Activated CD8-positive, alpha-beta memory T cell treated with anti-CD3 and anti-CD28 coated beads, Interleukin-2, amount 50 U/mL, for 24 hours (primary cell): ENCODE measurements around the gene HNRNPAB.
"Not testable (repeated sequence)": the region's sequence is repeated elsewhere in the genome, so short reads cannot be mapped to it uniquely, and the experiment has no call there.

Experiments used
- DNase-seq: peaks from one replicate; pipeline ENCODE4 v3.0.0-alpha.2; 2020; ENCODE audit errors: extremely low read depth

The HNRNPAB gene

GRCh38 chr5:178196986-178197385 is 7.3 kb upstream of the HNRNPAB start:
- no peak for DNase-seq

- DNase-seq, result not testable (repeated sequence)
These were observed 6.2 kb upstream of the HNRNPAB start for GRCh38 chr5:178198151-178198550.

- DNase-seq, result no peak
These were observed 5.6 kb upstream of the HNRNPAB start for GRCh38 chr5:178198706-178199105.

GRCh38 chr5:178199581-178200434 is 4.5 kb upstream of the HNRNPAB start:
- DNase-seq, result no peak

GRCh38 chr5:178201221-178201926 is 3.0 kb upstream of the HNRNPAB start:
- DNase-seq, result no peak

GRCh38 chr5:178201927-178202235 is 2.5 kb upstream of the HNRNPAB start:
- DNase-seq, result no peak

- no peak for DNase-seq
These were observed 1.8 kb upstream of the HNRNPAB start for GRCh38 chr5:178202541-178202940.

GRCh38 chr5:178203670-178204181 is 607 bp upstream of the HNRNPAB start:
- no peak for DNase-seq

- DNase-seq, result peak; percentile 41
These were observed 809 bp downstream of the HNRNPAB start for GRCh38 chr5:178204935-178205748.

- no peak for DNase-seq
These were observed 1.4 kb downstream of the HNRNPAB start for GRCh38 chr5:178205749-178206047.

- no peak for DNase-seq
These were observed 2.1 kb downstream of the HNRNPAB start for GRCh38 chr5:178206166-178207101.

- no peak for DNase-seq
These were observed 3.0 kb downstream of the HNRNPAB start for GRCh38 chr5:178207183-178207916.

GRCh38 chr5:178207917-178208280 is 3.6 kb downstream of the HNRNPAB start:
- DNase-seq, result no peak

GRCh38 chr5:178208540-178209227 is 4.4 kb downstream of the HNRNPAB start:
- no peak for DNase-seq

GRCh38 chr5:178209334-178210072 is 5.2 kb downstream of the HNRNPAB start:
- no peak for DNase-seq

- no peak for DNase-seq
These were observed 5.8 kb downstream of the HNRNPAB start for GRCh38 chr5:178210073-178210535.

- DNase-seq, result no peak
These were observed 6.4 kb downstream of the HNRNPAB start for GRCh38 chr5:178210686-178211085.

- no peak for DNase-seq
These were observed 7.0 kb downstream of the HNRNPAB start for GRCh38 chr5:178211095-178212048.
